GM12878 (cell line): Measurements from ENCODE around the gene WNT9B. TPM values are rescaled to one million over a fixed set of nuclear protein-coding genes. Genes with fewer than 3 reads are reported as not detected.

ENCODE experiments used
- ATAC-seq: fragments of 200-7000 bp; cut with Tn5 transposase; 3 replicates; pipeline ENCODE4 v1.9.1; 2020; ENCODE audit warnings: mild to moderate bottlenecking, moderate library complexity
- BruUV-seq: library from RNA; stranded (reverse); fragments of 400-500 nt; replicated peaks from 2 replicates; lab custom pipeline; 2021; lab: Mats Ljungman, UMichigan
- CTCF ChIA-PET: fragments of 300-600 bp; sonication (Branson Sonifier 250); formaldehyde crosslinking; extraction: SDS; loops from one replicate; lab custom pipeline; 2021; ENCODE audit warnings: inconsistent platforms; lab: Yijun Ruan, JAX
- POLR2A ChIA-PET: fragments of 350-600 bp; formaldehyde crosslinking; extraction: SDS; loops from one replicate; lab custom pipeline; 2021; ENCODE audit warnings: inconsistent platforms; lab: Charles Lee
- RAD21 ChIA-PET: fragments of 300-600 bp; sonication (Branson Sonifier 250); formaldehyde crosslinking; loops from one replicate; lab custom pipeline; 2023; ENCODE audit warnings: antibody characterized with exemption; ENCODE audit not compliant: unreplicated experiment; lab: Charles Lee
- SMC1A ChIA-PET: fragments of 300-600 bp; sonication (Branson Sonifier 250); formaldehyde crosslinking; loops from one replicate; lab custom pipeline; 2023; ENCODE audit not compliant: unreplicated experiment, uncharacterized antibody; lab: Charles Lee
- DNase-seq: peaks from one replicate; pipeline ENCODE4 v3.0.0-alpha.2; 2011; ENCODE audit warnings: low read depth, low spot score
- FAIRE-seq: peaks from 3 replicates; lab custom pipeline; 2011; peaks lifted over from hg19 to GRCh38; lab: Jason Lieb, UNC
- H2AFZ ChIP-seq: 2 replicates; pipeline ENCODE4 v1.6.0; 2011; ENCODE audit warnings: low read depth, low read length, control low read depth; ENCODE audit not compliant: control insufficient read depth
- H3K27ac ChIP-seq: 2 replicates; pipeline ENCODE4 v1.5.1; 2011; ENCODE audit warnings: control low read depth; ENCODE audit not compliant: control insufficient read depth, insufficient read depth
- H3K27me3 ChIP-seq, 2 experiments: replicated peaks in 1 of 2; 2 replicates each; pipeline versions ENCODE4 v1.6.0 to v1.6.1; 2011; ENCODE audit warnings: low read length in 1 of 2; ENCODE audit not compliant: control insufficient read depth in 2 of 2, insufficient read depth in 2 of 2
- H3K36me3 ChIP-seq, 2 experiments: 2 replicates each; pipeline ENCODE4 v1.5.1; 2011; ENCODE audit warnings: low read length in 1 of 2; ENCODE audit not compliant: control insufficient read depth in 2 of 2, insufficient read depth in 2 of 2
- H3K4me1 ChIP-seq: 2 replicates; pipeline ENCODE4 v1.6.1; 2011; ENCODE audit warnings: mild to moderate bottlenecking, low read length, moderate library complexity, mixed read lengths; ENCODE audit not compliant: control insufficient read depth, insufficient read depth
- H3K4me2 ChIP-seq: 2 replicates; pipeline ENCODE4 v1.6.0; 2011; ENCODE audit warnings: control low read depth; ENCODE audit not compliant: control insufficient read depth, insufficient read depth
- H3K4me3 ChIP-seq: fragments of 200-600 bp; sonication (generic); 2 replicates; pipeline ENCODE4 v1.5.1; 2016
- H3K79me2 ChIP-seq: 2 replicates; pipeline ENCODE4 v1.6.0; 2011; ENCODE audit warnings: low read length; ENCODE audit not compliant: control insufficient read depth, insufficient read depth
- H3K9ac ChIP-seq: 2 replicates; pipeline ENCODE4 v1.8.0; 2011; ENCODE audit warnings: low read length, control low read depth, mixed read lengths; ENCODE audit not compliant: control insufficient read depth, insufficient read depth
- H3K9me3 ChIP-seq: replicated peaks from 3 replicates; pipeline ENCODE4 v1.5.1; 2011; ENCODE audit warnings: mild to moderate bottlenecking, low read length; ENCODE audit not compliant: control insufficient read depth, insufficient read depth
- H4K20me1 ChIP-seq: 2 replicates; pipeline ENCODE4 v1.6.0; 2011; ENCODE audit not compliant: control insufficient read depth, insufficient read depth
- IKZF1 ChIP-seq: fragments of 450-650 bp; conservative IDR thresholded peaks from 2 replicates; pipeline ENCODE4 v1.6.1; 2017; ENCODE audit warnings: antibody characterized with exemption, mild to moderate bottlenecking
- RAD51 ChIP-seq: fragments of 450-650 bp; IDR thresholded peaks from 2 replicates; pipeline ENCODE4 v1.6.1; 2016; ENCODE audit warnings: moderate library complexity, mild to moderate bottlenecking, inconsistent platforms
- ZZZ3 ChIP-seq: IDR thresholded peaks from 2 replicates; pipeline ENCODE4 v1.6.1; 2011; ENCODE audit warnings: low read depth; ENCODE audit not compliant: control insufficient read depth, insufficient read length
- WGBS: methylation state at CpG from one replicate; pipeline ENCODE4 v1.1.6; 2016; ENCODE audit warnings: low lambda C conversion rate; ENCODE audit not compliant: insufficient replicate concordance, insufficient coverage; ENCODE audit errors: missing lambda C conversion rate; 5-methylcytosine and 5-hydroxymethylcytosine counted together
- in situ Hi-C: fragments of 300-500 bp; cut with MboI; formaldehyde crosslinking; loops from 9 replicates; pipeline ENCODE4 v1.14.3; 2018; ENCODE audit warnings: mixed read lengths
- intact Hi-C: fragments of 100-400 bp; cut with micrococcal nuclease; formaldehyde crosslinking; loops from one replicate; pipeline ENCODE4 v1.14.2; 2022; ENCODE audit not compliant: unreplicated experiment
- polyA plus RNA-seq, 11 experiments: library from polyadenylated mRNA; depleted of rRNA in 4 of 11; unstranded in 6 of 11; stranded (reverse) in 5 of 11; fragments of >200 nt; fragmentation: Nextera tagmentation in 4 of 11; fragmentation: Illumina TruSeq in 1 of 11; extraction: Ambion mirVana in 4 of 11; extraction: Trizol in 1 of 11; gene quantifications; 1 replicate in 1 of 11; 2 replicates in 10 of 11; pipeline versions ENCODE4 v1.2.1 to v1.2.3, GENCODE V29; 2011 to 2016; ENCODE audit warnings: inconsistent platforms in 2 of 11, missing spikeins in 2 of 11, low read depth in 1 of 11
- total RNA-seq, 4 experiments: library from RNA; depleted of rRNA in 3 of 4; stranded (reverse); fragments of >200 nt in 3 of 4; fragmentation: Illumina TruSeq in 1 of 4; extraction: Trizol in 1 of 4; gene quantifications; 2 replicates each; pipeline versions ENCODE4 v1.2.1 to v1.2.3, GENCODE V29; 2013 to 2021
- TF ChIP-seq, protein P1 (sequence below): fragments of 450-650 bp; formaldehyde crosslinking; IDR thresholded peaks from 2 replicates; pipeline ENCODE4 v1.4.0; 2020; ENCODE audit warnings: mild to moderate bottlenecking, moderate library complexity
- TF ChIP-seq, protein P2 (sequence below): IDR thresholded peaks from 2 replicates; pipeline ENCODE4 v1.6.1; 2011; ENCODE audit warnings: low read depth, mild to moderate bottlenecking, low read length, moderate library complexity, borderline replicate concordance; ENCODE audit errors: extremely low read depth
- TF ChIP-seq, protein P3 (sequence below): fragments of 450-650 bp; IDR thresholded peaks from 2 replicates; pipeline ENCODE4 v1.6.1; 2017; ENCODE audit warnings: borderline replicate concordance

WNT9B gene
- total and polyA plus RNA-seq, 10 of the 15 experiments (the other 5 are each of a cell fraction or from before 2014, with no cell fraction given), result not detected

DNA sequence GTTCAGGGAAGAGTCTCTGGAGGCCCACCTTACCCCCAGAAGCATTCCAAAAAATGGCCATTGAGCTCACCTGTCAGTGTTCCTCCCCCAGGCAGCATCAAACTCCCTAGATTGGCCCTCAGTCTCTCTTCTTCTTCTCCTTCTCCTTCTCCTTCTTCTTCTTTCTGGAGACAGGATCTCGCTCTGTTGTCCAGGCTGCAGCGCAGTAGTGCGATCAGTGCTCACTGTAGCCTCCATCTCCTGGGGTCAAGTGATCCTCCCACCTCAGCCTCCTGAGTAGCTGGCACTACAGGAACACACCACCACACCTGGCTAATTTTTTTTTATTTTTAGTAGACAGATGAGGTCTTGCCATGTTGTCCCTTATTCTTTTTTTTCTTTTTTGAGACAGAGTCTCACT lies 16.5 kb upstream of the WNT9B start (continued):
- TF ChIP-seq, protein P1, sequence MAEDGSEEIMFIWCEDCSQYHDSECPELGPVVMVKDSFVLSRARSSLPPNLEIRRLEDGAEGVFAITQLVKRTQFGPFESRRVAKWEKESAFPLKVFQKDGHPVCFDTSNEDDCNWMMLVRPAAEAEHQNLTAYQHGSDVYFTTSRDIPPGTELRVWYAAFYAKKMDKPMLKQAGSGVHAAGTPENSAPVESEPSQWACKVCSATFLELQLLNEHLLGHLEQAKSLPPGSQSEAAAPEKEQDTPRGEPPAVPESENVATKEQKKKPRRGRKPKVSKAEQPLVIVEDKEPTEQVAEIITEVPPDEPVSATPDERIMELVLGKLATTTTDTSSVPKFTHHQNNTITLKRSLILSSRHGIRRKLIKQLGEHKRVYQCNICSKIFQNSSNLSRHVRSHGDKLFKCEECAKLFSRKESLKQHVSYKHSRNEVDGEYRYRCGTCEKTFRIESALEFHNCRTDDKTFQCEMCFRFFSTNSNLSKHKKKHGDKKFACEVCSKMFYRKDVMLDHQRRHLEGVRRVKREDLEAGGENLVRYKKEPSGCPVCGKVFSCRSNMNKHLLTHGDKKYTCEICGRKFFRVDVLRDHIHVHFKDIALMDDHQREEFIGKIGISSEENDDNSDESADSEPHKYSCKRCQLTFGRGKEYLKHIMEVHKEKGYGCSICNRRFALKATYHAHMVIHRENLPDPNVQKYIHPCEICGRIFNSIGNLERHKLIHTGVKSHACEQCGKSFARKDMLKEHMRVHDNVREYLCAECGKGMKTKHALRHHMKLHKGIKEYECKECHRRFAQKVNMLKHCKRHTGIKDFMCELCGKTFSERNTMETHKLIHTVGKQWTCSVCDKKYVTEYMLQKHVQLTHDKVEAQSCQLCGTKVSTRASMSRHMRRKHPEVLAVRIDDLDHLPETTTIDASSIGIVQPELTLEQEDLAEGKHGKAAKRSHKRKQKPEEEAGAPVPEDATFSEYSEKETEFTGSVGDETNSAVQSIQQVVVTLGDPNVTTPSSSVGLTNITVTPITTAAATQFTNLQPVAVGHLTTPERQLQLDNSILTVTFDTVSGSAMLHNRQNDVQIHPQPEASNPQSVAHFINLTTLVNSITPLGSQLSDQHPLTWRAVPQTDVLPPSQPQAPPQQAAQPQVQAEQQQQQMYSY, result no peak

DNA sequence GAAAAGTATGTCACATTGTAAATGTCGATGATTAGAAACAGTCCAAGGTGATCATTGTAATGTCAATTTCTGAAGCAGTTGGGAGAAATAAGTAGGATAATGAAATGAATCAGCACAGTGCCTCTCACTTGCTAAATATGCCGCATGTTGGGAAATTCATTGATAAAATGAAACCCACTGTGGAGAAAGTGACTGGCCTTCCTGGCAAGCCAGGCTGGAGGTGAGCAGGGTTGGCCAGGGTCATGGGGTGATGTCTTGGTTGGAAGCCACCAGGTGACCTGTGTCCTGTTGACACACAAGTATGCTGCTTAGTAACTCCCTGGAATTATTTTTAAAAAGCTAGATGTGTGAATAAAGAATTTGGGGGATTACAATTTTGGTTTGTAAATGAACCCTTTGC lies 14.9 kb upstream of the WNT9B start:
- Histone ChIP-seq H3K79me2 (no peaks in the 10 kb centered on the region), H3K27ac (no peak overlapping the region), H2AFZ (no peak overlapping the region), H3K4me1 (no peaks in the 10 kb centered on the region), H4K20me1 (no peaks in the 10 kb centered on the region), H3K4me3 (no peak overlapping the region), H3K36me3 (no peaks in the 10 kb centered on the region), H3K4me2 (no peak overlapping the region), H3K9ac (no peak overlapping the region), H3K9me3 (no peaks in the 10 kb centered on the region), H3K27me3 (no peaks in the 10 kb centered on the region)
- ChIA-PET CTCF (interaction anchor here (1.3 to 3.0 kb wide), 3 partner anchors 13 to 105 kb away, joined by 3 to 10 read pairs (median 5); no protein-coding TSS in a partner anchor), SMC1A (no interaction called here), POLR2A (no interaction called here), RAD21 (interaction anchor here (1.2 kb wide), 1 partner anchor 11 kb away, joined by 4 read pairs; no protein-coding TSS in a partner anchor)
- no TSS peak for BruUV-seq
- intact Hi-C loops, result no loop called here
- no peak for DNase-seq
- ATAC-seq, result no peak
- in situ Hi-C loops, result loop anchor here (10.0 kb wide), 1 partner anchor 582 kb away; no protein-coding TSS in a partner anchor
- 17% methylated on average over 2 of the region's 2 CpGs for WGBS
- no peak for FAIRE-seq
- TF ChIP-seq, protein P2, sequence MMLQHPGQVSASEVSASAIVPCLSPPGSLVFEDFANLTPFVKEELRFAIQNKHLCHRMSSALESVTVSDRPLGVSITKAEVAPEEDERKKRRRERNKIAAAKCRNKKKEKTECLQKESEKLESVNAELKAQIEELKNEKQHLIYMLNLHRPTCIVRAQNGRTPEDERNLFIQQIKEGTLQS, result no peak
- TF ChIP-seq, protein P3, sequence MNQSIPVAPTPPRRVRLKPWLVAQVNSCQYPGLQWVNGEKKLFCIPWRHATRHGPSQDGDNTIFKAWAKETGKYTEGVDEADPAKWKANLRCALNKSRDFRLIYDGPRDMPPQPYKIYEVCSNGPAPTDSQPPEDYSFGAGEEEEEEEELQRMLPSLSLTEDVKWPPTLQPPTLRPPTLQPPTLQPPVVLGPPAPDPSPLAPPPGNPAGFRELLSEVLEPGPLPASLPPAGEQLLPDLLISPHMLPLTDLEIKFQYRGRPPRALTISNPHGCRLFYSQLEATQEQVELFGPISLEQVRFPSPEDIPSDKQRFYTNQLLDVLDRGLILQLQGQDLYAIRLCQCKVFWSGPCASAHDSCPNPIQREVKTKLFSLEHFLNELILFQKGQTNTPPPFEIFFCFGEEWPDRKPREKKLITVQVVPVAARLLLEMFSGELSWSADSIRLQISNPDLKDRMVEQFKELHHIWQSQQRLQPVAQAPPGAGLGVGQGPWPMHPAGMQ, result no peak
- no peak for TF ChIP-seq IKZF1
- TF ChIP-seq ZZZ3, result no peak
- TF ChIP-seq RAD51, result no peak
